Endothelial cell of umbilical vein (primary cell): ENCODE results near the gene CABYR. TPM values are rescaled to one million over a fixed set of nuclear protein-coding genes. Genes with fewer than 3 reads are reported as not detected.

Experiments
- BruUV-seq: library from RNA; stranded (reverse); fragments of 400-500 nt; replicated peaks from 2 replicates; lab custom pipeline; 2021; lab: Mats Ljungman, UMichigan
- CTCF ChIA-PET: fragments of 300-600, 350-600 bp; sonication (Branson Sonifier 250); formaldehyde crosslinking; loops from one replicate; lab custom pipeline; 2021; ENCODE audit warnings: antibody characterized with exemption, inconsistent platforms; lab: Charles Lee
- POLR2A ChIA-PET: fragments of 300-600, 350-600 bp; sonication (Branson Sonifier 250); formaldehyde crosslinking; loops from one replicate; lab custom pipeline; 2021; ENCODE audit warnings: antibody characterized with exemption, inconsistent platforms; lab: Charles Lee
- DNase-seq: peaks from one replicate; pipeline ENCODE4 v3.0.0-alpha.2; 2011; ENCODE audit warnings: low read depth, low spot score
- FAIRE-seq: peaks from 2 replicates; lab custom pipeline; 2011; peaks lifted over from hg19 to GRCh38; lab: Jason Lieb, UNC
- H2AFZ ChIP-seq: 2 replicates; pipeline ENCODE4 v1.6.0; 2012; ENCODE audit warnings: low read depth, low read length, control low read depth, inconsistent platforms
- H3K27ac ChIP-seq: 2 replicates; pipeline ENCODE4 v1.5.1; 2011; ENCODE audit warnings: low read depth, mild to moderate bottlenecking, control low read depth, low read length, moderate library complexity; ENCODE audit not compliant: insufficient read depth
- H3K27me3 ChIP-seq, 2 experiments: 2 replicates each; pipeline versions ENCODE4 v1.6.0 to v1.6.1; 2011; ENCODE audit warnings: low read length in 2 of 2, mixed read lengths in 1 of 2; ENCODE audit not compliant: control insufficient read depth in 2 of 2, insufficient read depth in 2 of 2
- H3K36me3 ChIP-seq, 2 experiments: 2 replicates in 1 of 2; 3 replicates in 1 of 2; pipeline ENCODE4 v1.5.1; 2011; ENCODE audit warnings: low read length in 2 of 2, mild to moderate bottlenecking in 1 of 2, moderate library complexity in 1 of 2; ENCODE audit not compliant: control insufficient read depth in 2 of 2, insufficient read depth in 2 of 2; ENCODE audit errors: extremely low read depth in 1 of 2
- H3K4me1 ChIP-seq: 3 replicates; pipeline ENCODE4 v1.5.1; 2011; ENCODE audit warnings: mild to moderate bottlenecking, low read length; ENCODE audit not compliant: control insufficient read depth, insufficient read depth; ENCODE audit errors: extremely low read depth
- H3K4me2 ChIP-seq: 2 replicates; pipeline ENCODE4 v1.6.1; 2011; ENCODE audit warnings: low read length, control low read depth, mixed read lengths; ENCODE audit not compliant: insufficient read depth
- H3K4me3 ChIP-seq, 3 experiments: fragments of 200-600 bp in 1 of 3; sonication (generic), shearing (Covaris generic) in 1 of 3; replicated peaks in 1 of 3; 2 replicates each; pipeline ENCODE4 v1.5.1; 2011 to 2016; ENCODE audit warnings: control low read depth in 3 of 3, low read length in 3 of 3, mild to moderate bottlenecking in 2 of 3, inconsistent platforms in 1 of 3, low read depth in 1 of 3, moderate library complexity in 1 of 3; ENCODE audit not compliant: insufficient read depth in 1 of 3
- H3K79me2 ChIP-seq: 2 replicates; pipeline ENCODE4 v1.6.0; 2012; ENCODE audit warnings: low read length, inconsistent platforms; ENCODE audit not compliant: control insufficient read depth, insufficient read depth
- H3K9ac ChIP-seq: replicated peaks from 2 replicates; pipeline ENCODE3; 2011; ENCODE audit warnings: low read length, control low read depth; ENCODE audit not compliant: insufficient read depth; ENCODE audit errors: extremely low read depth
- H3K9me1 ChIP-seq: replicated peaks from 3 replicates; pipeline ENCODE4 v1.6.0; 2011; ENCODE audit warnings: mild to moderate bottlenecking, low read length; ENCODE audit not compliant: control insufficient read depth, insufficient read depth; ENCODE audit errors: extremely low read depth
- H3K9me3 ChIP-seq: replicated peaks from 2 replicates; pipeline ENCODE4 v1.5.1; 2012; ENCODE audit warnings: low read length, inconsistent platforms; ENCODE audit not compliant: control insufficient read depth, insufficient read depth
- H4K20me1 ChIP-seq: replicated peaks from 2 replicates; pipeline ENCODE3; 2011; ENCODE audit warnings: mild to moderate bottlenecking, low read length; ENCODE audit not compliant: control insufficient read depth, insufficient read depth; ENCODE audit errors: extremely low read depth
- JUN ChIP-seq: IDR thresholded peaks from 2 replicates; pipeline ENCODE4 v1.6.1; 2011; ENCODE audit warnings: borderline replicate concordance, low read depth; ENCODE audit not compliant: insufficient read length, insufficient read depth
- MYC ChIP-seq: IDR thresholded peaks from one replicate; pipeline ENCODE4 v1.6.1; 2011; ENCODE audit warnings: mild to moderate bottlenecking, low read depth, low read length
- POLR2A ChIP-seq: IDR thresholded peaks from 2 replicates; pipeline ENCODE4 v1.6.1; 2012; ENCODE audit warnings: low read depth, mild to moderate bottlenecking, control low read depth, low read length
- POLR2AphosphoS5 ChIP-seq: IDR thresholded peaks from 2 replicates; pipeline ENCODE4 v1.6.1; 2012; ENCODE audit warnings: low read depth, mild to moderate bottlenecking, control low read depth, low read length, moderate library complexity; ENCODE audit not compliant: insufficient read depth
- dilution Hi-C: fragments of 300-500 bp; cut with MboI; formaldehyde crosslinking; loops from one replicate; pipeline ENCODE4 v1.15.0; 2019; ENCODE audit warnings: low sequenced_read_pairs; ENCODE audit not compliant: extremely low pct_ligation_motif_present
- intact Hi-C: fragments of 100-400 bp; cut with micrococcal nuclease; formaldehyde crosslinking; loops from one replicate; pipeline ENCODE4 v1.10.0; 2022
- polyA plus RNA-seq, 4 experiments: library from polyadenylated mRNA; depleted of rRNA in 3 of 4; stranded (reverse) in 3 of 4; unstranded in 1 of 4; fragments of >200 nt; gene quantifications; 2 replicates each; pipeline versions ENCODE4 v1.2.1 to v1.2.3, GENCODE V29; 2011 to 2012; ENCODE audit warnings: missing spikeins in 1 of 4
- total RNA-seq: library from RNA; stranded (reverse); gene quantifications from 2 replicates; pipeline ENCODE4 v1.2.3, GENCODE V29; 2021
- TF ChIP-seq, protein P1 (sequence below), 2 donors: IDR thresholded peaks; 1 replicate in 1 of 2; 2 replicates in 1 of 2; pipeline ENCODE4 v1.5.1; 2011; ENCODE audit warnings: low read length in 2 of 2, mild to moderate bottlenecking in 2 of 2, moderate library complexity in 2 of 2, control low read depth in 1 of 2, inconsistent platforms in 1 of 2, low read depth in 1 of 2; ENCODE audit not compliant: insufficient read depth in 1 of 2; ENCODE audit errors: extremely low read depth in 1 of 2
- TF ChIP-seq, protein P2 (sequence below): IDR thresholded peaks from 2 replicates; pipeline ENCODE4 v1.6.1; 2011; ENCODE audit not compliant: insufficient read depth, insufficient read length

Gene CABYR
- total and polyA plus RNA-seq, 2 donors (not counting 3 experiments of a cell fraction or from before 2014, with no cell fraction given) = 3.9 to 8.9 TPM

DNA sequence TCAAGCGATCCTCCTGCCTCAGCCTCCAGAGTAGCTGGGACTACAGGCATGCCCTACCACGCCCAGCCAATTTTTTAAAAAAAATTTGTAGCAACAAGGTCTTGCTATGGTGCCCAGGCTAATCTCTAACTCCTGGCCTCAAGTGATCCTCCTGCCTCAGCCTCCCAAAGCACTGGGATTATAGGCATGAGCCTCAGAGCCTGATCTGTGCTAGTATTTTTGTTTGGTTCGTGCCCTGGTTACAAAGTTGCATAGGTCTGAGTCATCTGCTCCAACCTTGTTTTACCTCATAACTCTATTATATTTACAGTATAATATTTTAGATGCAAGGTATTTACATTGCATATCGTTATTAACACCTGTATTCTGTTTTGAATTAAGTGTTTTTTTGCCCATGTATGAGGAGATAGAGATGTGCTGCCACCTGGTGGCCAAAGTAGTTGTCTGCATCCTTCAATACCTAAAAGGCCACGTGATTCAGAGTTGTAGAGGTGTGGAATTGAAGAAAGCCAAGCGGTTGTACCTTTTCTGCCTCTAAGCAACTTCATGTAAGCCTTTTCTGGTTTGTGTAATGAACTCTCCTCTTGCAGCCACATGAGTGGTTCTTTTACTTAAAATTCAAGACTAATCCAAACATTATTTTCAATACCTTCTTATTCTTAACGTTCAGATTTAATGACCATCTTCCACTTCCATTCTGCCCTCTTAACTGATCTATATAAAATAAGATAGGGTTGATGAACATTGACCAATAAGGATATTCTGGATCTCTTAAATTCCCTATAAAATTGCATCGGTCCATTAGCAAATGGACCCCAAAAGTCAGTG, 19.9 kb upstream of the CABYR start:
- dilution Hi-C loops (loop anchor here (25.0 kb wide), 1 partner anchor 507 kb away; no protein-coding TSS in a partner anchor), intact Hi-C loops (loop anchor here (1.0 to 10.0 kb wide), 5 partner anchors 104 to 602 kb away; partner anchors contain the start of gene TTC39C)
- no peaks in the 10 kb centered on the region for H3K79me2 ChIP-seq
- FAIRE-seq (peak; percentile 94), DNase-seq (peak; percentile 81)
- no peak overlapping the region for H3K4me2 ChIP-seq
- no peaks in the 10 kb centered on the region for H3K36me3 ChIP-seq
- H3K27me3 ChIP-seq = no peaks in the 10 kb centered on the region
- no peaks in the 10 kb centered on the region for H4K20me1 ChIP-seq
- no peak for TF ChIP-seq MYC
- no peak for TF ChIP-seq POLR2A
- no peak for TF ChIP-seq JUN
- TF ChIP-seq, protein P1, sequence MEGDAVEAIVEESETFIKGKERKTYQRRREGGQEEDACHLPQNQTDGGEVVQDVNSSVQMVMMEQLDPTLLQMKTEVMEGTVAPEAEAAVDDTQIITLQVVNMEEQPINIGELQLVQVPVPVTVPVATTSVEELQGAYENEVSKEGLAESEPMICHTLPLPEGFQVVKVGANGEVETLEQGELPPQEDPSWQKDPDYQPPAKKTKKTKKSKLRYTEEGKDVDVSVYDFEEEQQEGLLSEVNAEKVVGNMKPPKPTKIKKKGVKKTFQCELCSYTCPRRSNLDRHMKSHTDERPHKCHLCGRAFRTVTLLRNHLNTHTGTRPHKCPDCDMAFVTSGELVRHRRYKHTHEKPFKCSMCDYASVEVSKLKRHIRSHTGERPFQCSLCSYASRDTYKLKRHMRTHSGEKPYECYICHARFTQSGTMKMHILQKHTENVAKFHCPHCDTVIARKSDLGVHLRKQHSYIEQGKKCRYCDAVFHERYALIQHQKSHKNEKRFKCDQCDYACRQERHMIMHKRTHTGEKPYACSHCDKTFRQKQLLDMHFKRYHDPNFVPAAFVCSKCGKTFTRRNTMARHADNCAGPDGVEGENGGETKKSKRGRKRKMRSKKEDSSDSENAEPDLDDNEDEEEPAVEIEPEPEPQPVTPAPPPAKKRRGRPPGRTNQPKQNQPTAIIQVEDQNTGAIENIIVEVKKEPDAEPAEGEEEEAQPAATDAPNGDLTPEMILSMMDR (IDR thresholded peaks at IDR 0.05; ENCODE audit: extremely low read depth in 1 of 2, insufficient read depth in 1 of 2, low read depth in 1 of 2, low read length in 2 of 2) = peak; percentile 66 to 74
- TF ChIP-seq, protein P2, sequence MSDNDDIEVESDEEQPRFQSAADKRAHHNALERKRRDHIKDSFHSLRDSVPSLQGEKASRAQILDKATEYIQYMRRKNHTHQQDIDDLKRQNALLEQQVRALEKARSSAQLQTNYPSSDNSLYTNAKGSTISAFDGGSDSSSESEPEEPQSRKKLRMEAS = peak; percentile 86
- TF ChIP-seq POLR2AphosphoS5 = no peak
- H3K27ac ChIP-seq = no peak overlapping the region
- H3K9ac ChIP-seq = no peak overlapping the region
- POLR2A ChIA-PET = no interaction called here
- H3K9me1 ChIP-seq = no peaks in the 10 kb centered on the region
- no peaks in the 10 kb centered on the region for H3K9me3 ChIP-seq
- no peak overlapping the region for H2AFZ ChIP-seq
- no TSS peak for BruUV-seq
- CTCF ChIA-PET = interaction anchor here (0.7 to 1.1 kb wide), 8 partner anchors 11 to 497 kb away, joined by 3 to 6 read pairs (median 3); no protein-coding TSS in a partner anchor
- H3K4me3 ChIP-seq = no peak overlapping the region
- no peaks in the 10 kb centered on the region for H3K4me1 ChIP-seq
